Measurements from ENCODE around the gene ANLN. TPM values are rescaled to one million over a fixed set of nuclear protein-coding genes. Genes with fewer than 3 reads are reported as not detected.

The ANLN gene
- total and polyA plus RNA-seq, 2 donors (not counting 3 experiments of a cell fraction or from before 2014, with no cell fraction given): 28.5 to 119 TPM

DNA sequence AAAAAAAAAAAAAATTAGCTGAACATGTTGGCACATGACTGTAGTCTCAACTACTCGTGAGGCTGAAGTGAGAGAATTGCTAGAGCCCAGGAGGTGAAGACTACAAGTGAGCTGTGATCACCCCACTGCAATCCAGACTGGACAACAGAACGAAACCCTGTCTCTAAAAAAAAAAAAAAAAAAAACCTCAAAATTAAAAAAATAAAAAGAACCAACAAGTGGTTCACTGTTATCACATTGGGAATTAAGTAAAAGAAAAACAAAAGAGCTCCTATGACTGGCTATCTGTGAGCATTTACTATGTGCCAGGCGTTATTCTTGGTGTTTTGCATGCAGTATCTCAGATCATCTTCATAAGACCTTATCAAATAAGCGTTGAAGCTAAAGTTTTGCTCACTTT is 66.0 kb downstream of the ANLN start:
- BruUV-seq (replicated peaks): no TSS peak
- DNase-seq (ENCODE audit: low read depth, low spot score): no peak
- H3K4me3 ChIP-seq (replicated peaks in 1 of 3; ENCODE audit: insufficient read depth in 1 of 3, low read depth in 1 of 3, low read length in 3 of 3): no peak overlapping the region

More for the DNA sequence above, 66.0 kb downstream of the ANLN start:
- no peaks in the 10 kb centered on the region for H3K9me3 ChIP-seq (replicated peaks; ENCODE audit: control insufficient read depth, insufficient read depth, low read length)
- H3K4me2 ChIP-seq (ENCODE audit: insufficient read depth, low read length): no peak overlapping the region
- TF ChIP-seq, protein P1, sequence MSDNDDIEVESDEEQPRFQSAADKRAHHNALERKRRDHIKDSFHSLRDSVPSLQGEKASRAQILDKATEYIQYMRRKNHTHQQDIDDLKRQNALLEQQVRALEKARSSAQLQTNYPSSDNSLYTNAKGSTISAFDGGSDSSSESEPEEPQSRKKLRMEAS (IDR thresholded peaks at IDR 0.05; ENCODE audit: insufficient read depth, insufficient read length): no peak
- TF ChIP-seq POLR2A (IDR thresholded peaks at IDR 0.05; ENCODE audit: low read depth, low read length) (no peak), EZH2 (IDR thresholded peaks at IDR 0.05; ENCODE audit: borderline replicate concordance, low read depth, low read length, severe bottlenecking) (no peak), JUN (IDR thresholded peaks at IDR 0.05; ENCODE audit: borderline replicate concordance, insufficient read depth, insufficient read length, low read depth) (no peak), MYC (IDR thresholded peaks at IDR 0.05; ENCODE audit: low read depth, low read length) (no peak), GATA2 (IDR thresholded peaks at IDR 0.05; ENCODE audit: insufficient read depth, insufficient read length, low read depth, low read length) (no peak), FOS (IDR thresholded peaks at IDR 0.05; ENCODE audit: borderline replicate concordance, insufficient read depth, low read length) (no peak), POLR2AphosphoS5 (IDR thresholded peaks at IDR 0.05; ENCODE audit: insufficient read depth, low read depth, low read length) (no peak)
- TF ChIP-seq, protein P2, sequence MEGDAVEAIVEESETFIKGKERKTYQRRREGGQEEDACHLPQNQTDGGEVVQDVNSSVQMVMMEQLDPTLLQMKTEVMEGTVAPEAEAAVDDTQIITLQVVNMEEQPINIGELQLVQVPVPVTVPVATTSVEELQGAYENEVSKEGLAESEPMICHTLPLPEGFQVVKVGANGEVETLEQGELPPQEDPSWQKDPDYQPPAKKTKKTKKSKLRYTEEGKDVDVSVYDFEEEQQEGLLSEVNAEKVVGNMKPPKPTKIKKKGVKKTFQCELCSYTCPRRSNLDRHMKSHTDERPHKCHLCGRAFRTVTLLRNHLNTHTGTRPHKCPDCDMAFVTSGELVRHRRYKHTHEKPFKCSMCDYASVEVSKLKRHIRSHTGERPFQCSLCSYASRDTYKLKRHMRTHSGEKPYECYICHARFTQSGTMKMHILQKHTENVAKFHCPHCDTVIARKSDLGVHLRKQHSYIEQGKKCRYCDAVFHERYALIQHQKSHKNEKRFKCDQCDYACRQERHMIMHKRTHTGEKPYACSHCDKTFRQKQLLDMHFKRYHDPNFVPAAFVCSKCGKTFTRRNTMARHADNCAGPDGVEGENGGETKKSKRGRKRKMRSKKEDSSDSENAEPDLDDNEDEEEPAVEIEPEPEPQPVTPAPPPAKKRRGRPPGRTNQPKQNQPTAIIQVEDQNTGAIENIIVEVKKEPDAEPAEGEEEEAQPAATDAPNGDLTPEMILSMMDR (IDR thresholded peaks at IDR 0.05; ENCODE audit: extremely low read depth in 1 of 2, insufficient read depth in 1 of 2, low read depth in 1 of 2, low read length in 2 of 2): no peak
- intact Hi-C loops (cut with micrococcal nuclease): no loop called here
- CTCF ChIA-PET: interaction anchor here (0.7 to 1.9 kb wide), 5 partner anchors 13 to 223 kb away, joined by 3 to 5 read pairs (median 4); no protein-coding TSS in a partner anchor
- no peaks in the 10 kb centered on the region for H3K4me1 ChIP-seq (ENCODE audit: control insufficient read depth, extremely low read depth, insufficient read depth, low read length)
- dilution Hi-C loops (cut with MboI; ENCODE audit: extremely low pct_ligation_motif_present, low sequenced_read_pairs): no loop called here
- no peaks in the 10 kb centered on the region for H4K20me1 ChIP-seq (replicated peaks; ENCODE audit: control insufficient read depth, extremely low read depth, insufficient read depth, low read length)
- peaks cover 0 to 5% of the 10 kb centered on the region in 2 experiments for H3K27me3 ChIP-seq (ENCODE audit: control insufficient read depth in 2 of 2, insufficient read depth in 2 of 2, low read length in 2 of 2)
- peaks cover 0 to 22% of the 10 kb centered on the region in 2 experiments for H3K36me3 ChIP-seq (ENCODE audit: control insufficient read depth in 2 of 2, extremely low read depth in 1 of 2, insufficient read depth in 2 of 2, low read length in 2 of 2)
- no peak overlapping the region for H2AFZ ChIP-seq (ENCODE audit: low read depth, low read length)
- no peak for FAIRE-seq
- POLR2A ChIA-PET: interaction anchor here (0.7 kb wide), 1 partner anchor 13 kb away, joined by 3 read pairs; no protein-coding TSS in a partner anchor
- H3K9me1 ChIP-seq (replicated peaks; ENCODE audit: control insufficient read depth, extremely low read depth, insufficient read depth, low read length): no peaks in the 10 kb centered on the region
- H3K79me2 ChIP-seq (ENCODE audit: control insufficient read depth, insufficient read depth, low read length): no peaks in the 10 kb centered on the region
- no peak overlapping the region for H3K27ac ChIP-seq (ENCODE audit: insufficient read depth, low read depth, low read length)
- H3K9ac ChIP-seq (replicated peaks; ENCODE audit: extremely low read depth, insufficient read depth, low read length): no peak overlapping the region

Measured in endothelial cell of umbilical vein (primary cell).